GM12891 (cell line): Measurements from ENCODE around the gene HDAC4.

Experiments
- DNase-seq: peaks from one replicate; pipeline ENCODE4 v3.0.0; 2011; ENCODE audit warnings: low spot score; ENCODE audit not compliant: insufficient read length
- FAIRE-seq: peaks from 2 replicates; lab custom pipeline; 2011; peaks lifted over from hg19 to GRCh38; lab: Jason Lieb, UNC
- PAX5 ChIP-seq: IDR thresholded peaks from 2 replicates; pipeline ENCODE4 v1.6.1; 2011; ENCODE audit warnings: low read length, moderate library complexity, mild to moderate bottlenecking; ENCODE audit not compliant: insufficient read depth, severe bottlenecking
- POLR2A ChIP-seq: IDR thresholded peaks from 2 replicates; pipeline ENCODE4 v1.6.1; 2011; ENCODE audit warnings: low read depth, low read length, control low read depth
- POLR2AphosphoS5 ChIP-seq: IDR thresholded peaks from 2 replicates; pipeline ENCODE4 v1.6.1; 2011; ENCODE audit warnings: low read depth, low read length, control low read depth
- POU2F2 ChIP-seq: IDR thresholded peaks from 2 replicates; pipeline ENCODE4 v1.6.1; 2011; ENCODE audit warnings: low read depth, mild to moderate bottlenecking, control low read depth, low read length, moderate library complexity
- SPI1 ChIP-seq: IDR thresholded peaks from 2 replicates; pipeline ENCODE4 v1.6.1; 2011; ENCODE audit warnings: low read depth, low read length, control low read depth
- TAF1 ChIP-seq: IDR thresholded peaks from 2 replicates; pipeline ENCODE4 v1.6.1; 2011; ENCODE audit warnings: low read depth, low read length, control low read depth

HDAC4 gene

DNA sequence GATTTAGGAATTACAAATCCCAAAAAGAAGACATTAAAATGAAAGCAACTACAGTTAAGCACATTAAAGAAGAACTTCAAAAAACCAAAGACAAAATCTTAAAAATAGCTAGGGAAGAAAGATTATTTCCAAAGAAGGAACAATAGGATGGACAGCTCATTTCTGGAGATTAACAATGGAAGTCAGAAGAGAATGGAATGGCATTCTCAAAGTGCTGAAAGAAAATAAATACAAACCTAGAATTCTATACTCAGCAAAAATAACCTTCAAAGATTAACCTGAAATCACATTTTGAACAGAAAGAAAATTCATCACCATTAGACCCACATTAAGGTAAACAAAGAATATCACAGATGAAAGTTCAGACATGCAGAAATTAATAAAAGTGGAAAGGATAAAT lies 229.2 kb downstream of the HDAC4 start:
- no peak for FAIRE-seq
- no peak for TF ChIP-seq TAF1
- no peak for TF ChIP-seq SPI1
- no peak for TF ChIP-seq POLR2A
- no peak for TF ChIP-seq POU2F2
- TF ChIP-seq PAX5, result no peak
- TF ChIP-seq POLR2AphosphoS5, result no peak
- DNase-seq, result no peak

DNA sequence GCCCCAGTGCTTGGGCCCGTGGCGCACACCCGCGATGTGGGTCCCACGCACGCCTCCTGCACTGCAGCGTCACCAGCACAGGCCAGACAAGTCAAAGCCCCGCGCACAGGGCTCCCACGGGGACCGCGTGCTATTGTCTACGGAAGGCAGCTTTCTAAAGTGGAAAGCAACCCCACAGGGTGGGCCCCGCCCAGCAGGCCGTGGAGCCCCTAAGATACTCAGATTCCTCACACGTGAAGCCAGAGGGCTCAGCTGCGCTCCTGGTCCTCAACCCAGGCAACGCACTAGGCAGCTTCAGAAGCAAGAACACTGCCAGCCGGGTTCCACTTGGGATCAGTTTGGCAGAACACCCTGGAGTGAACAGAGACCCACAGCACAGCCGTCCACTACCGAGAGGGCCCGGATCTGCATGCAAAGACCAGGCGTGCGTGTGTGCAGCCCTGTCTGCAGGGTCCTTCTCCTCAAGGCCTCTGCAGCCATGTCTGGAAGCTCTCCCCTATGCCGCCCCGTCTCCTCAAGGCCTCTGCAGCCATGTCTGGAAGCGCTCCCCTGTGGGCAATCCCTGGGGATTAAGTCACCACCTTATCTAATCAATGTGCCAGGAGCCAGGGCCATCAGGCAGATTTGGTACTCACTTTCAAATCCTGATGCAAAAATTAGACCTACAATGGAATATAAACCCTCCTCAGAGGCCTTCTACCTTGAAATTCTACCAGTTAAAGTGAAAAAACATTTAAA lies 231.3 kb downstream of the HDAC4 start:
- FAIRE-seq, result no peak
- TF ChIP-seq TAF1 (no peak), PAX5 (no peak), POU2F2 (no peak), SPI1 (no peak), POLR2AphosphoS5 (no peak), POLR2A (no peak)
- no peak for DNase-seq

- no peak for FAIRE-seq
- no peak for DNase-seq
- TF ChIP-seq SPI1 (no peak), POLR2AphosphoS5 (no peak), POU2F2 (no peak), PAX5 (no peak), POLR2A (no peak), TAF1 (no peak)
These were observed 232.2 kb downstream of the HDAC4 start for GRCh38 chr2:239168575-239168974.

DNA sequence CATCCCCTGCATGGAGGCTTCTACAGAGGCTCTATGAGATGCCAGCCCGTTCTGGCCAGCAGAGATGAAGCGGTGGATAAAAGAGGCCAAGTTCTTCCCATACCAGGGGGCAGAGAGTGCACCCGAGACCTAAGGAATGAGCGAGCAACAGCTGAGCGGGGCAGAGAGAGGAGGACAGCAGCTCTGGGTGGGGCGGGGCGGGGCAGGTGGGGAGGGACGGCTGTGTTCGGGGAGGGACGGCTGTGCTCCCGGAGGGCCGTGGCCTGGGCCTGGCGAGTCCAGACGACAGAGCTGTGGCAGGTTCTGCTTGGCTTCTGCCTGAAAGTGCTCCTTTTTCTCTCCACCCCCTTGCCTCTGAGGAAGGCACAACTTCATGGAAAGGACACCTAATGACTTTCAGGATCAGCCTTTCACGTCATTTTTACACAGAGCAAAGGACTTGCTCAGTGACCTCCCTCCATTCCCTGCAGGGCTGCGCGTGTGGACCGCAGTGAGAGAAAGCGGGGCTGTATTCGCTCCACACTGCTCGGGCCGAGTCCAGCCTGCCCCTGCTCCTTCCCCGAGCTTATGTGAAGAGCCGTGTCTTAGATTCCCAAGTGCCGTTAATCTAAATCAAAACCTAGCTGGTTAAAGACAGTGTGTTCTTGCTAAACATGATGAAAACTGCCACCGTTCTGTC lies 232.9 kb downstream of the HDAC4 start:
- FAIRE-seq (no peak), DNase-seq (no peak)
- TF ChIP-seq POLR2AphosphoS5 (no peak), POLR2A (no peak), PAX5 (no peak), SPI1 (no peak), POU2F2 (no peak), TAF1 (no peak)

DNA sequence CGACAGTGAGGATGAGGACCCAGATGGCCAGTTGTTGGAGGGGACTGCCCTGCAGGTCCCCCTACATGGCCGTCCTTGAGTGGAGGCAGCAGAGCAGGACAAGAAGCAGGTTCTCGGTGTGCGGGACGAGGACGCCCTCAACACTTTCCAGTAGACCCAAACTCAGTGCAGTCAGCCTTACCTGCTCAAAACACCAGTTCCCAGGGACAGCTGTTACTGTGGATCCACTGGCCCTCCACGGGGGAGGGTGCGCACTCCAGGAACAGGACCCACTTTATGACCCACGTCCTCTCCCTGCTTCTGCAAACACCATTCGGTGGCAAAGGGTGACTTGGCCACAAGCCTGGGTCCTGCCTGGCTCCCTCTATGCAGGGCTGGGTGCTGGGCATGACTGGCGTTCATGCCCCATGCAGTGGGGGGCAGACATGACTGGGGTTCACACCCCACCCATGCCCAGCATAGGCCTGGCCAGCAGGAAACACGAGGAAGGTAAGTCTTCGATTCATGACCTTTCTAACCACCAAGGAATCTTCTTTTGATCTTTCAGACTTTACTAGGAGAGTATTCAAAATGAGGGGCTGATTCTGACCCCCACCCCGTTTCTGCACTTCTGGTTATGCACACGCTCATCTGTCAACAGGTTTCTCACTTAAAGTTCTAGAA lies 233.7 kb downstream of the HDAC4 start:
- no peak for FAIRE-seq
- TF ChIP-seq POLR2A, result no peak
- TF ChIP-seq PAX5, result no peak
- no peak for TF ChIP-seq POLR2AphosphoS5
- TF ChIP-seq POU2F2, result no peak
- TF ChIP-seq SPI1, result no peak
- no peak for TF ChIP-seq TAF1
- DNase-seq, result no peak

GRCh38 chr2:239166201-239166834 lies 234.5 kb downstream of the HDAC4 start:
- DNase-seq (no peak), FAIRE-seq (no peak)

GRCh38 chr2:239165206-239165831 lies 235.5 kb downstream of the HDAC4 start:
- DNase-seq (no peak), FAIRE-seq (no peak)
- TF ChIP-seq SPI1 (no peak), POU2F2 (no peak), POLR2AphosphoS5 (no peak), TAF1 (no peak), POLR2A (no peak), PAX5 (no peak)

More at GRCh38 chr2:239166201-239166834, 234.5 kb downstream of the HDAC4 start:
- TF ChIP-seq SPI1, result no peak
- no peak for TF ChIP-seq PAX5
- TF ChIP-seq TAF1, result no peak
- TF ChIP-seq POU2F2, result no peak
- no peak for TF ChIP-seq POLR2AphosphoS5
- TF ChIP-seq POLR2A, result no peak

- FAIRE-seq (no peak), DNase-seq (no peak)
- TF ChIP-seq PAX5 (no peak), POU2F2 (no peak), POLR2AphosphoS5 (no peak), TAF1 (no peak), POLR2A (no peak), SPI1 (no peak)
These were observed 236.4 kb downstream of the HDAC4 start for GRCh38 chr2:239164335-239164871.
